Measurements from ENCODE around the gene BCDIN3D.
"Not testable (repeated sequence)": the region's sequence is repeated elsewhere in the genome, so short reads cannot be mapped to it uniquely, and the experiment has no call there.

Gene BCDIN3D

DNA sequence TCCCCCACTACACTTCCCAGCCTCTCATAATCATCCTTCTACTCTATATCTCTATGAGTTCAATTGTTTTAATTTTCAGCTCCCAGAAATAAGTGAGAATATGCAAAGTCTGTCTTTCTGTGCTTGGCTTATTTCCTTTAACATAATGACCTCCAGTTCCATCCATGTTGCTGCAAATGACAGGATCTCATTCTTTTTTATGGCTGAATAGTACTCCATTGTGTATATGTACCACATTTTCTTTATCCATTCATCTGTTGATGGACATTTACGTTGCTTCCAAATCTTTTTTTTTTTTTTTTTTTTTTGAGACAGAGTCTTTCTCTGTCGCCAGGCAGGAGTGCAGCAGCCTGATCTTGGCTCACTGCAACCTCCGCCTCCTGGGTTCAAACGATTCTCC is 13.0 kb upstream of the BCDIN3D start:
- not testable (repeated sequence) for DNase-seq

DNA sequence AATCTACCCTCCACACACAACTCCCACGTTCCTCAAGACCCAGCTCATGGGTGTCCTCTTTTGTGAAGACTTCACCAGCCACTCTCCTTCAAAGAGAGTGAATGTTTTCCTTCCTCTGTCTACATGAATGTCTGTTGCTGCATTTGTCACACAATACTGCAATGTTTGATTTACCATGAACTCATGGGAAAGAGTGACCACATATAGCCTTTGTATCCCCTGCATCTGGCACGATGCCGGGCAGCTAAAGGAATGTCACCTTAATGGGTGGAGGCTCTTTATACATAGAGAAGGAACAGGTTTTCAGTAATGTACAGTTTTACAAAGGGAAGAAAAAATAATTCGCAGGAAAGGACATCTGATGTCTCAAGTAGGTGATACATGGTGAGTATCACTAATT is 12.1 kb upstream of the BCDIN3D start:
- DNase-seq = no peak

DNA sequence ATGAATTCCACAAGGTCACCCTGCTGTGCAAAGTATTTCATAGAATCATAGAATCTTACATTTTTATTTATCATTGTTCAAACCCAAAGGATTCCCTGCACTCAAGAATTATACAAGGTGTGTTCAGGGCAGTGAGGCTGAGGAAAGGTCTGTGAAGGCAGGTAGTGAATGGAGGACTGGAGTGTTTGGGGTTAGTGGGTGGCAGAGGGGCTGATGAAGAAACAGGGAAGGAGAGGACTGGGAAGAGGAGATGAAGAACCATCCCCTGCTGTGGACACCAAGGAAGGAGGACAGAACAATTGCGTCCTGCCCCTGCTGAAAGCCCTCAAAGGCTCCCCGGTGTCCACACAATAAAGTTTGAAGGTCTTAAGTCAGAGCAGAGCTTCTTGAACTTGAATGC is 10.8 kb upstream of the BCDIN3D start:
- no peak for DNase-seq

DNA sequence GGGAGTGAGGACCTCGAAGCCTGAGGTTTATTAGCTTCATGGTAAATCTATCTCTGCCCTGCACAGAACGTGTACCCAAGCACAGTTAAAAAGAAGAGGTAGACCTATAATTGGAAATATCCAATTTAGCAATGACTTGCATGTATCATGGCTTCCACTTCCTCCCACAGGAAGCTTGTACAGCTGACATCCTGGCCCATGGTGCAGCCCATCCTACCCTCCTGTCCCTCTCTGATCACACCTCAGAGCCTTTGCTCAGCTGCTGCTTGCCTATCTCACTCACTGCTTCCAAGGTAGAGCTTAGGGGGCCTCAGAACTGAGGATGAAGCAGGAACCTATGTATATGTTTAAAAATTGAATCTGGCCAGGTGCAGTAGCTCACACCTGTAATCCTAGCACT is 4.3 kb upstream of the BCDIN3D start:
- no peak for DNase-seq

DNA sequence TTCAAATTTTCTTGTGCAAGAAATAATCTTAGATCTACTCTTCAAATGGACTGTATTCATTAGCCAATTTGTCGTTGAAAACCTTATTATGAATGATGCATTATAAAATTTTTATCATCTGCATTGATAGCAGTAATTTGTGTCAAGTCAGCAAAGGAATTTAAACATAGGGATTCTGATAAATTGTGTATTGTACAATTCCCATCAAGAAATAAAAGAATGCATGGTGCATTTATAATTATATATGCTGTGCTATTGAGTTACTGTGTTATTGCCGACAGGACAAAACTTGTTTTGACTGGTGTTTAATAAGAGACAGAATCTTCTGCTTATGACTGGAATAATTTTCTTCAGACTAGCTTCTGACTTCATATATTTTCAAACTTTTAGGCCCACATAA is 3.1 kb upstream of the BCDIN3D start:
- no peak for DNase-seq

DNA sequence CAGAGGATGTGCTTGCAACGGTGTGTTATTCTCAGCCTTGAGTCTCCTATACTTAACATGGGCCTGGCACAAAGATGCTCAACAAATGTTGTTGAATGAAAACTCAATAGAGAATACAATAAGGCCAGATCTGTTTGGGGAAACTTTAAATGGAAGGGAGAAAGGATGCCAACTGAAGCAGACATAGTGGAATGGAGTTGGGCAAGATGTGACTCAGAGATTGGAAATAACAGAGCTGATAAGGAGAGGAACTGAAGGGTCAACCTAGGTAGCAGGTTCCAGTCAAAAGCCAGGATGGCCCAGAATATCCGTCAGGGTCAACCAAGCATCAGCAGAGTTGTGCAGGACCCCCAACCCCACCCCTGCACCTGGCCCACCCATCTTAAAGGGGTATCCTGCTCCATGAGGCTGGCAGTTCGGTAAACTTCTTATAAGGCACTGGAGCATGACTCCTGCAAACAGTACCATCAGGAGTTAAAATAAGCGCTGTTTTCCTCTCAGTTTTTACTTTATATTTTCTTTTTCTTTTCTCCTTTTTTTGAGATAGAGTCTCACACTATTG is 1.1 kb upstream of the BCDIN3D start:
- no peak for DNase-seq

DNA sequence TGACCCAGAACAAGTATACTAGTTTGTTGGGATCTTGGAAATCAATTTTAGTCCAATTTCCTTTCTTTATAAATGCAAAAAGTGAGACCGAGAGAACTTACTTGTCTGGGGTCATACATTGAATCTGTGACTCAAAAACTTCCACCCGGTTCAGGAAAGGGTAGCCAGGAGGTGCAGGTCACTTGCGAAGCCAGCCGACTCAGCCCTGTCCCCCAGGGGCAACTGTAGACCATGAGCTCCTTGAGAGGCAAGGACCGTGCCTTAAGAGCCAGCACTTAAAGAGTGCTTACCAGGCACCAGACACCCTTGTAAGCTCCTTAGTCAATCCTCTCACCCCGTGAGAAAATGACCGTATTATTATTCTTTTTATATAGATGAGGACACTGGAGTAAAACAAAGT is 505 bp upstream of the BCDIN3D start:
- DNase-seq = no peak

DNA sequence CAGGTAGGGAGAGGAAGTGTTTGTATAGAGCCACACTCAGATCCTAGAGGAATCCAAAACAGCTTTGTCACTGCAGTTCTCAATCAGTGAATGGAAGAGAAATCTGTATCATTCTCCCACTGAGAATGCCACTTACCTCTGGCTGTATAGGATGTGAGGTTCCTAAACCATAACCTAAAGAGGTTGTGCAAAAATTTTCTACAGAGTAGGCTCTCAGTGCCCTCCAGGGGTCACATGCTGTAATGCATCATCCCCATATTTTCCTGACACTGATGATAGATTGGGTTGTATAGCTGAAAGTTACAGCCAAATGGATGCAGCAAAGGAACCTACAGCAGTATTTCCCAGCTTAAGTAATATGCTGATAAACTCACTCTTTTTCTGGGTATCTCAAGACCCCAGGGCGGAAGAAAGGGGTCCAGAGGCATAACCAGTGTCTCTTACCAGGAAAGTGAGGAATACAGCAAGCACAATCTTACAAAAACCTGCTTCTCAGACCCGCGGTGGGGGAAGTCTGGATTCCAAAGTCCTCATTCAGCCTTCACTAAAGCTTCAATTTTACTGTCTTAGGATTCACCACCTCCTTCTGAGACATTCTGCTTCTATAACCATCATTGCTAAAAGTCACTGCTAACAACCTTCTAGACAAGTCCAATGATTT is 3.8 kb downstream of the BCDIN3D start:
- DNase-seq = peak; percentile 57

DNA sequence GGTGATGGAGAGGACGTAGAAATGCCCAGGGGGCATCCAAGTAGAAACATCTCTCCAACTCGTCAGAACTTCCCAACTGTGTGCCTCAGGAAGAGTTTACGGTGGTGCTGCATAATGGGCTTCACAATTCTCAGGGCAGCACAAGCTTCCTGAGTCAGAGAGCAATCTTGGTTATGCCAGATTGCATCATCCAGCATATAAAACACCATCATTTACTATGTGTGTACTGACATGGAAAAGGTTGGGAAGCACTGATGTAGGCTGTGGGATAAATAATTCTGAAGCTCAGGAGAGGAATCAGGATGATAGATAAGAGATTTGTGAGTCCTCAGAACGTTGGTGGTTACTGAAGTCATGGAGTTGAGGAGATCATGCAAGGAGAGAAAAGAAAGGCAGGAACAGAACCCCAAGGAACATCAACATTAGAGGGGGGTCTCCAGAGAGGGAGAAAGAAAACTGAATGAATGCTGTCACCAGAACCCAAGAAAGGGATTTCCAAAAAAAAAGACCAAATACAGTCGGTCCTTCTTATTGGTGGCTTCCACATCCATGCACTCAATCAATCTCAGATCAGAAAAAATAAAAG is 10.0 kb downstream of the BCDIN3D start:
- DNase-seq = peak; percentile 74

DNA sequence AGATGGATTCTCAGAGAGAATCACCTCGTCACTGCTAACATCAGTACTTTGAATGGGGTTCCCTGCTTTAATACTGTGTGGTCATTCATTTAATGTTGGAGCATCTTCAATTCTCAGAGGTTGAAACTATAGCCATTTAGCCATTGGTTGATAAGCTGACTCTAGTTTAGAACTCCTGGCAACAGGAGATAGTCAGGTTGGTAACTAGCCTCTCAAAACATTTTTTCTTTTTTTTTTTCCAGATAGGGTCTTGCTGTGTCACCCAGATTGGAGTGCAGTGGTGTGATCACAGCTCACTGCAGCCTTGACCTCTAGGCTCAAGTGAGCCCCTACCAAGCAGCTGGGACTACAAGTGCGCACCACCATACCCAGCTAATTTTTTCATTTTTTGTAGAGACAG is 11.2 kb downstream of the BCDIN3D start:
- DNase-seq = no peak

DNA sequence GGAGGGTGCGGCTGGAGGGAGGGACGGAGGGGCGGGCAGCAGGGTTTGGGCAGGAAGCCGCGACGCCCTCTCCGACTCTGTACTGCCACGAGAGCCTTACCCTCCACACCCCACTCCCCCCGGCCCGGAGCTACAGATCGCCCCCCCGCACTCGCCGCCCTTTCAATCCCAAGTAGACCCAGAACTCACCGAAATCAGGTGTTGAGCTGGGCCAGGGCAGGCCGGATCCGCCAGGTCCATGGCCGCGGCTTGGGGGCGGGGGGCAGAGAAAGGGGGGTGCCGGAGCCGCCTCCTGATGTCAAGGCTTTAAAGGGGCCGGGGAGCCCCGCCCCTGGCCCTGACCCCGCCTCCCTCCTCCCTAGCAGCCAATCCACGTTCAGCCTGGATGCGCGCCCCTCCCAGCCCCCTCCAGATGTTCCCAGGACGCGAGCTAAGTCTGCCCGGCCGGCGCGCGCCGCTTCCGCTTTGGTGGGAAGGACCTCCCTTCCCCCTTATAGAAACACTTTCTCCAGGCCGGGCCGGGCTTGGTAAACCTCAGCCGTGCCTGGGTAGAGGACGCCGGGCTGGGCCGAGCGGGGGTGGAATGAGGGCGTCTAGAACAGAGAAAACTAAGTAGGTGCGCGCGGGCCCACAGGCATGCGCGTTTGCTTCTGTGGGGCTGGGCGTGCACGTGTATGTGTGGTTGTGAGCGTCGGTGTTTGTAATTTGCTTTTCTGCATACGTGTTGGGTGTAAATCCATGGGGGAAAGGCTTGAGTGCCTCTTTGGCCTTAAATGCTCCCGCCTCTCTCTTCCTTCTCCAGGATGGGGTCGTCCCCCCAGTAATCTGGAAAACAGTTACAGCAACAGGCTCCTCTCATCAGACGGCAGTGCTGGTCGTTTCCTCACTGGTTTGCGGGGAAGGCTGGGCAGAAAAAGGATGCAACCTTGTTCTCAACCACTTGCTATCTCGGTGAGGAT is 14.5 kb downstream of the BCDIN3D start, which contains the start of gene NCKAP5L:
TSS of gene NCKAP5L (minus strand) at position 281 of the 959 bp plus-strand sequence. CDS start 24,369 bp downstream, outside the sequence.
- peak; percentile 97 for DNase-seq

DNA sequence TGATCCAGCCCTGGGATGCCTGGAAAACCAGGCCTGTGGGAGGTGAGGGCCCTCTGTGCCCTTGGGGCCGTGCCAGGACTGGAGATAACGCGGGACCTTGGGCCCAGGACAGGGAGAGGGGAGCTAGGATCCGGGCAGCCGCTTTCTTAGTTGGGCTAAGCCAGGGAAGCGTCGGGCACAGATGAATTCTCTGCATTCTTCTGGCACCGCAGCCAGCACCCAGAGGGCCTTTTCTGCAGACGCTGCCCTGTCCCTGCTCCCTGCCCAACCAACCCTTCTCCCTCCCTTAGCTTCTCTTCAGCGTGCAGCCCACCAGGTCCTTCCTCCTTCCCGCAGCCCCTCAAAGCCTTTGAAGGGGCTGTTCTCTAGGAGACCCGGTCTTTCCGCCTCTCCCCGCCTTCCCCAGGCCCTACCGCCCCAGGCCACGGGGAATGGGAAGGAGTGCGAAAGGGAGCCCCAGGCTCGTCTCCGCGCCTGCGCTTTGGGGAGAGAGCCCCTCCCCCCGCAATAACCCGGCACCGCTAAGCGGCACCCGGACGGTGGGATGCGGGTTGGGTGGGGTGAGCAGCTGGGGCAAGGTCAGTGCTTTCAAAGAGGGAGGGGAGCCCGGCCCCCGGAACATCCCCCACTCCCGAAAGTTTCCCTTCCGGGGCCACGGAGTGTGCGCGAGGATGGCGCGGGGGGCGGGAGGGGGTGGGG is 15.4 kb downstream of the BCDIN3D start:
- DNase-seq = peak; percentile 79

DNA sequence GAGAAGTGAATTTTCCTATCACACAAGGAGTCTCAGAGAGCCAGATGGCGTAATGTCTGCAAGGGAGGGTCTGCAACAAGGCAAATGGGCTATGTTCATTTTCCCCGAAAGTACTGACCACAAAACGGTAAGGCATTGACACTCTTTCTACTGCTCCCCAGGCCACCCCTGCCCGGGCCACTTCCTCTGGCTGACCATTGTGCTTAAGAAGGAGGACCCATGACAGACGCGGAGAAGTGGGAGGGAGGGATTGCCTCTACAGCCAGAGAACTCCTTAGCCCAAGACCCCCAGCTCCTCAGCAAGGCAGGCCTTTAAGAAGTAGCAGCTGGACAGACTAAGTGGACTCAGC is 15.9 kb downstream of the BCDIN3D start:
- DNase-seq = no peak

DNA sequence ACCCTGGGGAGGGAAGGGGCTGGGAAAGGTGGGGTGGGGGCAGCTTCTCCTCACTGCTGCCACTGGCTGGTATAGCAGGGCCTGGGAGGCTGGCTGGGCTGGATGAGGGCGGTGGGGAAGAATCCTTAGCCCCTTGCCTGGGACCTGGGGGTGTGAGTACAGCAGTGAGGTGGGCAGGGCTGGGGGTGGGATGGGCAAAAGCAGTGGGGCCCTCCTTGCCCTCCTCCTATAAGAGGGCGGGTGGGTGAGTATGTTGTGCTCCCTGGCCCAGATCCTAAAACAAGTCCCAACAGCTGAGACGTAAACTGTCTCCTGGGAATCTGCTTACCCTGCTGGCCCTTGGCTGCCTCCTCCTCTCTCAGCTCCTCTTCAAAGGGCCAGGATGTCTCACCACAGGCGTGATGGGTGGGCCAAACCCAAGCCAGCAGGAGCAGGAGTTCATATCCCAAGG is 16.9 kb downstream of the BCDIN3D start:
- DNase-seq = peak; percentile 57

DNA sequence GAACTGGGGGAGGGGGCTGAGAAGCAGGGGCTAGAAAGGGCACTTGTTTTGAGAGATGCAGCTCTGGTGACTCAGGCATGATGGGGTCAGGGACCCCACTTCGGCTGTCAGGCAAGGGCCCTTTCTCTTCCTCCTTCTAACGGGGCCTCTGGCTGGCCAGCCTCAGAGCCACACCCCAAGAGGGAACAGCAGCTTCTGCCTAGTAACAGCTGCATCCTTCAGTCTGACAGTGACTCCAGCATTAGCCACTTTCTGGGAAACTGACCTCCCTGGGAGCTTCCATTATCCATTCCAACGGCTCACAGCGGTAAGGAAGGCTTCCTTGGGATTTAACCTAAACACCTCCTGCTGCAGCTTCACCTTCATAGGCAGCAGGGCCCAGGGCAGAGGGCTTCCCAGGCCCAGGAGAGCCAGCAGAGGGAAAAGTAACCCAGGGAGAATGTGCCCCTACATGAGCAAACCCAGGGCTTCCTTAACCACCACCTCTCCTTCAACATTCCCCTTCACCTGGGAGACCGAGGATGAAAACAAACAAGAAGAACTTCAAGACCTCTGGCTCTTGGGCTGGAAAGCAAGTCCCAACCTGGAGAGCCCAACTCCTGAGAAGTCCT is 17.4 kb downstream of the BCDIN3D start:
- DNase-seq = no peak

DNA sequence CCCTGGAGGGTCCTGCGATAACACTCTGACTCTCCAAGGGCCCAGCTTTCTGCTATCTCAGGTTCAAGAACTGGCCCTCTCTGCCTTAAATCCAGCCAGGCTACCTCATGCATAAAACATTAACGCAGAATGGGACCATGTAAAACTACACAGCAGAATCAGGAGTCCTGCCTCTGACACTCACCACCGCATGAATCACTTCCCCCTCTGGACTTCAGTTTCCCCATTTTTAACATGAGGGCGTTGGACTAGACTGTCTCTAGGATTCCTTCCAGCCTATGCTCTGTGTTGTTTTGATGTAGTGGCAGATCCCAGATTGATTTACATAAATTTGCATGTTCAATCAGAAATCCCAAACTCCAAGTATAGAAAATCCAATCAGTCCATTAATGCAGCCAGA is 18.0 kb downstream of the BCDIN3D start:
- peak; percentile 48 for DNase-seq

DNA sequence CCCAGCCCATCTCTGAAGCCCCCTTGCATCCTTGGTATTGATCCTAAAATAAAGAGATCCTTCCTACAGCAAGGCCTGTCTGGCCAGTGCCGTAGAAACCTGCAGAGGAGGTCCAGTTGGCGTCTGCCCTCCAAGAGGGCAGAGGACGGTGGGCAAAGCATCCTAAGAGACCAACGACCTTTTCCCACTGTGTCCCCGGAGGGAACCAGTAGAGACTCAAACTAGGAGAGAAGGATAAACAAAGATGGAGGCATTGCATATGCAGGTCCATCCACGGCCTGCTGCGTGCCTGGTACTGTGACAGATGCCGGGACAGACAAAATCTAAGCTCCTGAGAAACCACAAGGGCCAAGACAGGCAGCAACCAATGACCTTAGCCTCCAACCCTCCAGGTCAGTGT is 18.5 kb downstream of the BCDIN3D start:
- DNase-seq = no peak

DNA sequence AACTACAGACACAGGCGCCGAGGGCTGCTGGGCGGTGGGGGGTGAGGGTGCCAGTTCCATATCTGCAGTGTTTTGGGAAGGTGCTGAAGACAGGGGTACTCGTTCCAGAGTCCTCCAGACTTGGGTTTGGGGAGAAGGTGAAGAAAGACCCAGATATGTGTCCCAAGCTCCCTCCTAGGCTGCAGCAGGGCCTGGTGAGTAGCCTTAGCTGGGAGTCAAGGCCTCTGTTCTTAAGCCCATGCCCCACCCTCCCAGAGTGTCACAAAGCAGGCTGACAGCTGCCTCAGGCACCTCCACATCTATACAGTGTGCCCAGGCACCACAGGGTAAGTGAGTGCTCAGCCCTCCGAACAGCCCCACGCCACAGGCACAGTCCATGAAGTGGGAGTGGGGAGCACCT is 19.0 kb downstream of the BCDIN3D start:
- no peak for DNase-seq

DNA sequence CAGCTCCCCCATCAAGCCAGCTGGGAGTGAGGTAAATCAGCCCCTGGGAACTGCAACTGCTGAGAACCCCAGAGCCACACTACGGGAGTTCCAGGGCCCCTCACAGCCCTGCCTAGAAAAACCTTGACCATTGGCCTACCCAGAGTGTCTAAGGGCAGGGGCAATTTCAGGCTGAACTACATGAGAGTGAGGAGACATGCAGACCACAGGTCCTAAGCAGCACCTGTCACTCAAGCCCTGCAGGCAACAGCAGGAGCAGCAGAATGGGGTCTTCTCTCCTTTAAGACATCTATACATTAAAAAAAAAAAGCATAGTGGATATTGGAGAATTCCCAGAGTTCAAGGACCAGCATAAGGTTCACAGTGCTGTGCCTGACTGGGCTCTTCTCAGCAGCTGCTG is 19.6 kb downstream of the BCDIN3D start:
- no peak for DNase-seq

DNA sequence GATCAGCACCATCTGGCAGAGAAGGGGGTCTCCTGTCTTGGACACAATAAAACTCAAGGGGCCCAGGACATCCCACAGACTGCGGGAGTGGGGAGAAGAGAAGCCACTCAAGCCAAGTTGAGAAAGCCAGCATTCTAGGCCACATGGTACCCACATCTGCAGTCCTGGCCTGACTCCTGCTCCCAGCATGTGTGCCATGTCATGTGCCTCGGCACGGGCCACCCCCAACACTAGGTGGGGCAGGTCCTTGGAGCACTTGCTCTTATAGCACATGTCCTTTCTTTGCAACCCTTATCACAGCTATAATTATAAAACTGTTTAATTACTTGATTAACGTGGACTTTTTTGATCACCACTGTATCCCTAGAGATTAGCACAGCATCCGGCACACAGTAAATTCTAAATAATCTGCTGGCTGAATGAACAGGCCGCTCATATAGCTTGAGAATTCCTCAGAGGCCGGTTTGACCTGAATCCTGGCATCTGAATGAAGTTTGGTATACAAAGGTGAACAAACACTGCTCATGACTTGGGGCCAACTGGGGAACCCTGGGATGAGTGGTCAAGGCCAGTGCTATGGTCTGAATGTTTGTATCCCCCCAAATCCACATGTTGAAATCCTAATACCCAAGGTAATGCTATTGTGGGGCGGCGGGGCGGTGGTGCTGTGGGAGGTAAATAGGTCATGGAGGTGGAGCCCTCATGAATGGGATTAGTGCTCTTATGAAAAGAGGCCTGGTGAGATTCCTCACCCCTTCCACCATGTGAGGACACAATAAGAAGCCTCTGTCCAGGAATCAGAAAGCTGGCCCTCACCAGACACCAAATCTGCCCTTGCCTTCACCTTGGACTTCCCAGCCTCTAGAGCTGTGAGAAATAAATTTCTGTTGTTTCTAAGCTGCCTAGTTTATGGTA is 21.3 kb downstream of the BCDIN3D start:
- no peak for DNase-seq

DNA sequence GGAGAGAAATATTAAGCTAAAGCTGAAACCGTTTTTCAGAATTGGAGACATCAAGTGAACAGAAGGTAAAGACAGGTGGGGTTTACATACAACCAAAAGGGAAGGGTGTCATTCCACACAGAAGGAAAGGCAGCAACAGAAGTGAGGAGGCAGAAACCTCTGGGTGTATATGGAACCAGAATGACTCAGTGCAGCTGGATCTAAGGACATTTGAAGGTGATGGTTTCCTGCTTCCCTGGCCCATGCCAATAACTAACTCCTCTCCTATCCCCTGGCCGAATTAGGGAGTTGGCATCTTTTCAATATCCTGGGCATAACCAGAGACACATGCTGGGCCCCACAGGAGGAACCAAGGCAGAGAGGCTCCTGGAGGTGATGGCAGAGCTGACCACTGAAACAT is 23.1 kb downstream of the BCDIN3D start:
- DNase-seq = no peak

Data from fibroblast of skin of back (primary cell).